SK-N-SH treated with all-trans-retinoic acid at 6 μM for 48 hours (cell line): Measurements from ENCODE around the gene NQO2.
"Not testable (repeated sequence)": the region's sequence is repeated elsewhere in the genome, so short reads cannot be mapped to it uniquely, and the experiment has no call there.

ENCODE experiments used
- ATAC-seq: fragments of 200-7000 bp; cut with Tn5 transposase; 3 replicates; pipeline ENCODE4 v1.9.1; 2020; ENCODE audit warnings: mild to moderate bottlenecking, moderate library complexity
- ARNTL ChIP-seq: fragments of 450-650 bp; formaldehyde crosslinking; IDR thresholded peaks from 2 replicates; pipeline ENCODE4 v1.5.0; 2020; ENCODE audit warnings: low read depth, mild to moderate bottlenecking, moderate library complexity, borderline replicate concordance
- BACH2 ChIP-seq: fragments of 250-450 bp; sonication (Bioruptor Pico); IDR thresholded peaks from 2 replicates; pipeline ENCODE4 v1.9.0; 2021; ENCODE audit warnings: mild to moderate bottlenecking, borderline replicate concordance
- CSDC2 ChIP-seq: fragments of 250-450 bp; sonication (Bioruptor Pico); IDR thresholded peaks from 2 replicates; pipeline ENCODE4 v1.5.0; 2020; ENCODE audit warnings: mild to moderate bottlenecking, moderate library complexity
- CSRNP3 ChIP-seq: fragments of 250-450 bp; sonication (Bioruptor Pico); IDR thresholded peaks from 2 replicates; pipeline ENCODE4 v1.5.1; 2021; ENCODE audit warnings: mild to moderate bottlenecking, moderate library complexity
- GLIS3 ChIP-seq: fragments of 250-450 bp; sonication (Bioruptor Pico); IDR thresholded peaks from 2 replicates; pipeline ENCODE4 v1.5.0; 2020; ENCODE audit warnings: mild to moderate bottlenecking, moderate library complexity
- OSR1 ChIP-seq: fragments of 250-450 bp; sonication (Bioruptor Pico); IDR thresholded peaks from 2 replicates; pipeline ENCODE4 v1.8.0; 2022; ENCODE audit warnings: moderate library complexity, mild to moderate bottlenecking, inconsistent platforms
- PATZ1 ChIP-seq: fragments of 250-450 bp; sonication (Bioruptor Pico); IDR thresholded peaks from 2 replicates; pipeline ENCODE4 v1.8.0; 2020; ENCODE audit warnings: mild to moderate bottlenecking, moderate library complexity, borderline replicate concordance
- RARB ChIP-seq: fragments of 250-450 bp; sonication (Bioruptor Pico); IDR thresholded peaks from 2 replicates; pipeline ENCODE4 v1.8.0; 2021; ENCODE audit warnings: mild to moderate bottlenecking, moderate library complexity
- TCF4 ChIP-seq: fragments of 250-450 bp; sonication (Bioruptor Pico); IDR thresholded peaks from 2 replicates; pipeline ENCODE4 v1.8.0; 2021; ENCODE audit warnings: mild to moderate bottlenecking, moderate library complexity, borderline replicate concordance
- TOX ChIP-seq: fragments of 250-450 bp; sonication (Bioruptor Pico); IDR thresholded peaks from 2 replicates; pipeline ENCODE4 v1.8.0; 2021; ENCODE audit warnings: mild to moderate bottlenecking, moderate library complexity, borderline replicate concordance
- TSHZ2 ChIP-seq: fragments of 250-450 bp; sonication (Bioruptor Pico); IDR thresholded peaks from 2 replicates; pipeline ENCODE4 v1.5.0; 2020; ENCODE audit warnings: mild to moderate bottlenecking, moderate library complexity
- ZC3H10 ChIP-seq: fragments of 250-450 bp; sonication (Bioruptor Pico); IDR thresholded peaks from 2 replicates; pipeline ENCODE4 v1.5.1; 2021; ENCODE audit warnings: mild to moderate bottlenecking, moderate library complexity
- ZFP3 ChIP-seq: fragments of 250-450 bp; sonication (Bioruptor Pico); IDR thresholded peaks from 2 replicates; pipeline ENCODE4 v1.5.0; 2020; ENCODE audit warnings: mild to moderate bottlenecking, moderate library complexity
- ZNF565 ChIP-seq: fragments of 450-650 bp; formaldehyde crosslinking; conservative IDR thresholded peaks from 2 replicates; pipeline ENCODE4 v1.5.0; 2020; ENCODE audit warnings: low read depth, mild to moderate bottlenecking, moderate library complexity
- ZNF70 ChIP-seq: fragments of 450-650 bp; formaldehyde crosslinking; IDR thresholded peaks from 2 replicates; pipeline ENCODE4 v1.5.0; 2020; ENCODE audit warnings: mild to moderate bottlenecking, moderate library complexity
- ZNF8 ChIP-seq: fragments of 450-650 bp; formaldehyde crosslinking; IDR thresholded peaks from 2 replicates; pipeline ENCODE4 v1.5.0; 2020; ENCODE audit warnings: mild to moderate bottlenecking, moderate library complexity
- TF ChIP-seq, protein P1 (sequence below): fragments of 250-450 bp; sonication (Bioruptor Pico); IDR thresholded peaks from 2 replicates; pipeline ENCODE4 v1.5.1; 2020; ENCODE audit warnings: low read depth, mild to moderate bottlenecking, moderate library complexity

Gene NQO2

GRCh38 chr6:3001146-3001772 lies 1.6 kb downstream of the NQO2 start:
- ATAC-seq = no peak
- TF ChIP-seq ZNF8 (CRISPR knock-in tag) (no peak), ARNTL (CRISPR knock-in tag) (no peak), TCF4 (CRISPR knock-in tag) (no peak), ZNF70 (no peak), PATZ1 (CRISPR knock-in tag) (no peak), OSR1 (no peak), GLIS3 (CRISPR knock-in tag) (no peak), ZNF565 (CRISPR knock-in tag) (no peak), CSDC2 (CRISPR knock-in tag) (no peak), CSRNP3 (CRISPR knock-in tag) (no peak), TSHZ2 (CRISPR knock-in tag) (no peak), TOX (CRISPR knock-in tag) (no peak), RARB (CRISPR knock-in tag) (no peak)
- TF ChIP-seq, protein P1, sequence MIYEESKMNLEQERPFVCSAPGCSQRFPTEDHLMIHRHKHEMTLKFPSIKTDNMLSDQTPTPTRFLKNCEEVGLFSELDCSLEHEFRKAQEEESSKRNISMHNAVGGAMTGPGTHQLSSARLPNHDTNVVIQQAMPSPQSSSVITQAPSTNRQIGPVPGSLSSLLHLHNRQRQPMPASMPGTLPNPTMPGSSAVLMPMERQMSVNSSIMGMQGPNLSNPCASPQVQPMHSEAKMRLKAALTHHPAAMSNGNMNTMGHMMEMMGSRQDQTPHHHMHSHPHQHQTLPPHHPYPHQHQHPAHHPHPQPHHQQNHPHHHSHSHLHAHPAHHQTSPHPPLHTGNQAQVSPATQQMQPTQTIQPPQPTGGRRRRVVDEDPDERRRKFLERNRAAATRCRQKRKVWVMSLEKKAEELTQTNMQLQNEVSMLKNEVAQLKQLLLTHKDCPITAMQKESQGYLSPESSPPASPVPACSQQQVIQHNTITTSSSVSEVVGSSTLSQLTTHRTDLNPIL (CRISPR knock-in tag) = no peak
- TF ChIP-seq, all 23 proteins: peak for 0

DNA sequence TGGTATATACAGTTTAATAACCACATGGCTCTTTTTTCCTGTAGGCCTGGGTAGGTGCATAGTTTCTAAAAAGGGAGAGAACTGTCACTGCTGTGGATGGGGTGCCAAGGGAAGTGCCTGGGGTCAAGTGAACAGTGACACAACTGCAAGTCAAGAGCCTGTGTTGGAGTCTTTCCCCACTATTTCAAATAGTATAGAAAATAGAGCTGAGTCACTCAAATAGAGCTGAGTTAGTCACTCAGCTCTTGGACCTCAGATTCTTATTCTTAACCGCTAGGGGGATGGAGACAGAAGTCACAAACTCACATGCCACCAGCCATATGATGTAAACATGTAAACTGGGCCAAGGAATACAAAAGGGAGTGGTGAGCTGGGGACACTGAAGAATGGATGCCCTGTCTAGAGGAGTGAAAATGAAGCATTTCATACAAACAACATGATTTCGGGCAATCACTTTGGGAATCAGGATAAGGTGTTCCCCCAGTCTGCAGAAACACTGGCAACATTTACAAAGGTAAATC lies 2.1 kb downstream of the NQO2 start:
- TF ChIP-seq BACH2 (CRISPR knock-in tag) (peak; percentile 91; the same call in 1 of the 2 replicates), TSHZ2 (CRISPR knock-in tag) (no peak)
- TF ChIP-seq, all 23 proteins: peak for 1
- ATAC-seq = no peak

GRCh38 chr6:3003226-3003625 lies 3.5 kb downstream of the NQO2 start:
- ATAC-seq = not testable (repeated sequence)

GRCh38 chr6:3005077-3005476 lies 5.4 kb downstream of the NQO2 start:
- TF ChIP-seq RARB (CRISPR knock-in tag) (no peak), TCF4 (CRISPR knock-in tag) (no peak), CSRNP3 (CRISPR knock-in tag) (no peak), OSR1 (no peak), ZNF70 (no peak), ZFP3 (CRISPR knock-in tag) (no peak), CSDC2 (CRISPR knock-in tag) (no peak), ARNTL (CRISPR knock-in tag) (no peak), ZC3H10 (CRISPR knock-in tag) (no peak)
- TF ChIP-seq, protein P1 (CRISPR knock-in tag) = no peak
- no peak for ATAC-seq
